Adrenal gland (tissue), 12 donors: ENCODE data around the gene TMEM213. TPM values are rescaled to one million over a fixed set of nuclear protein-coding genes. Genes with fewer than 3 reads are reported as not detected.

ENCODE experiments used
- DNase-seq, 7 donors: peaks; one replicate each; pipeline ENCODE4 v3.0.0-alpha.2; 2019 to 2020
- H3K27ac ChIP-seq, 5 donors: fragments of 200-600 bp; sonication (generic) in 4 of 5; 1 replicate in 3 of 5; 2 replicates in 2 of 5; pipeline versions ENCODE4 v1.5.1 to v1.8.0; 2016 to 2020; ENCODE audit warnings: mild to moderate bottlenecking in 1 of 5
- H3K27me3 ChIP-seq: fragments of 200-600 bp; 2 replicates; pipeline ENCODE4 v1.8.0; 2021
- H3K36me3 ChIP-seq, 2 donors: fragments of 200-600 bp; replicated peaks in 1 of 2; 1 replicate in 1 of 2; 2 replicates in 1 of 2; pipeline versions ENCODE4 v1.5.1 to v1.8.0; 2018 to 2022
- H3K4me1 ChIP-seq, 2 donors: fragments of 200-600 bp; replicated peaks in 1 of 2; 1 replicate in 1 of 2; 2 replicates in 1 of 2; pipeline versions ENCODE4 v1.5.1 to v1.8.0; 2018 to 2021
- H3K4me3 ChIP-seq, 4 donors: fragments of 200-600 bp; sonication (generic) in 3 of 4; one replicate each; pipeline ENCODE4 v1.5.1; 2016 to 2018
- H3K9me3 ChIP-seq, 3 donors: fragments of 200-600 bp; sonication (generic) in 1 of 3; replicated peaks in 1 of 3; 1 replicate in 2 of 3; 2 replicates in 1 of 3; pipeline versions ENCODE4 v1.5.1 to v1.8.0; 2016 to 2021
- POLR2A ChIP-seq, 2 donors: fragments of 450-650 bp; IDR thresholded peaks; one replicate each; pipeline ENCODE4 v1.6.1; 2017; ENCODE audit warnings: antibody characterized with exemption in 2 of 2, mild to moderate bottlenecking in 2 of 2, moderate library complexity in 1 of 2
- WGBS, 4 donors: extraction: QIAGEN DNeasy Blood & Tissue Kit in 2 of 4; methylation state at CpG; one replicate each; pipeline versions ENCODE4 v1.1.5 to v1.1.7; 2013 to 2017; 5-methylcytosine and 5-hydroxymethylcytosine counted together
- intact Hi-C, 2 donors: fragments of 100-400 bp; cut with DNase I; formaldehyde crosslinking; loops; one replicate each; pipeline versions ENCODE4 v1.14.1 to v1.15.0; 2022 to 2023
- polyA plus RNA-seq, 3 donors: library from polyadenylated mRNA; stranded (reverse); fragments of 200-250 nt in 2 of 3; fragments of 350-450 nt in 1 of 3; fragmentation: Illumina TruSeq in 1 of 3; extraction: RNeasy Lipid Tissue Mini Kit (QIAGEN cat#74804) in 1 of 3; gene quantifications; one replicate each; pipeline ENCODE4 v1.2.3, GENCODE V29; 2013 to 2014
- total RNA-seq, 9 donors: library from RNA; depleted of rRNA in 4 of 9; stranded (reverse); fragments of >200 nt in 4 of 9; fragments of 120-200 nt in 1 of 9; fragmentation: NEBNext Ultra II Directional in 1 of 9; extraction: Animal tissue kit (Norgen Biotek cat#: 25700) in 1 of 9; gene quantifications; one replicate each; pipeline versions ENCODE4 v1.1.0 to v1.2.4, GENCODE V29; 2013 to 2023
- TF ChIP-seq, protein P1 (sequence below), 6 experiments: fragments of 450-650 bp in 4 of 6; fragments of 200-600 bp in 2 of 6; sonication (generic) in 1 of 6; IDR thresholded peaks; 1 replicate in 5 of 6; 2 replicates in 1 of 6; pipeline versions ENCODE4 v1.5.1 to v1.8.0; 2016 to 2021; ENCODE audit warnings: antibody characterized with exemption in 6 of 6, mild to moderate bottlenecking in 2 of 6, moderate library complexity in 1 of 6
- donor health status: healthy with polysubstance abuse.
- donor health status: Bipolar disorder and iron deficiency.
- donor health status: DM: yes; HTN: yes; CAD: no.
- donor health status: DM: no; HTN: no; CAD: no.
- donor health status: DM: no; HTN: no; CAD: no.
- donor health status: DM: yes; HTN: yes; CAD: no.

The TMEM213 gene
- total and polyA plus RNA-seq, 12 donors: not detected

- DNase-seq: no peak
- Histone ChIP-seq H3K4me3 (no peak overlapping the region), H3K27me3 (no peaks in the 10 kb centered on the region), H3K4me1 (no peaks in the 10 kb centered on the region), H3K36me3 (no peaks in the 10 kb centered on the region), H3K9me3 (no peaks in the 10 kb centered on the region), H3K27ac (no peak overlapping the region)
- WGBS, 4 donors: 87 to 93% (median 87%) methylated on average over 11 of the region's 11 CpGs
- intact Hi-C loops: no loop called here
- TF ChIP-seq, protein P1, sequence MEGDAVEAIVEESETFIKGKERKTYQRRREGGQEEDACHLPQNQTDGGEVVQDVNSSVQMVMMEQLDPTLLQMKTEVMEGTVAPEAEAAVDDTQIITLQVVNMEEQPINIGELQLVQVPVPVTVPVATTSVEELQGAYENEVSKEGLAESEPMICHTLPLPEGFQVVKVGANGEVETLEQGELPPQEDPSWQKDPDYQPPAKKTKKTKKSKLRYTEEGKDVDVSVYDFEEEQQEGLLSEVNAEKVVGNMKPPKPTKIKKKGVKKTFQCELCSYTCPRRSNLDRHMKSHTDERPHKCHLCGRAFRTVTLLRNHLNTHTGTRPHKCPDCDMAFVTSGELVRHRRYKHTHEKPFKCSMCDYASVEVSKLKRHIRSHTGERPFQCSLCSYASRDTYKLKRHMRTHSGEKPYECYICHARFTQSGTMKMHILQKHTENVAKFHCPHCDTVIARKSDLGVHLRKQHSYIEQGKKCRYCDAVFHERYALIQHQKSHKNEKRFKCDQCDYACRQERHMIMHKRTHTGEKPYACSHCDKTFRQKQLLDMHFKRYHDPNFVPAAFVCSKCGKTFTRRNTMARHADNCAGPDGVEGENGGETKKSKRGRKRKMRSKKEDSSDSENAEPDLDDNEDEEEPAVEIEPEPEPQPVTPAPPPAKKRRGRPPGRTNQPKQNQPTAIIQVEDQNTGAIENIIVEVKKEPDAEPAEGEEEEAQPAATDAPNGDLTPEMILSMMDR (IDR thresholded peaks at IDR 0.05): no peak
- TF ChIP-seq POLR2A (IDR thresholded peaks at IDR 0.05): no peak
These were observed 27.4 kb downstream of the TMEM213 start for GRCh38 chr7:138825049-138825721.

GRCh38 chr7:138828302-138828701, 30.5 kb downstream of the TMEM213 start:
- H3K4me3 ChIP-seq: no peak overlapping the region
- H3K27ac ChIP-seq: no peak overlapping the region
- no peaks in the 10 kb centered on the region for H3K9me3 ChIP-seq
- H3K27me3 ChIP-seq: no peaks in the 10 kb centered on the region
- H3K36me3 ChIP-seq: no peaks in the 10 kb centered on the region
- no peak for DNase-seq
- WGBS, 4 donors: 69 to 84% (median 77%) methylated on average over 2 of the region's 2 CpGs
- TF ChIP-seq, protein P1 (IDR thresholded peaks at IDR 0.05): no peak
- TF ChIP-seq POLR2A (IDR thresholded peaks at IDR 0.05): no peak
- intact Hi-C loops: no loop called here
- H3K4me1 ChIP-seq: no peaks in the 10 kb centered on the region

DNA sequence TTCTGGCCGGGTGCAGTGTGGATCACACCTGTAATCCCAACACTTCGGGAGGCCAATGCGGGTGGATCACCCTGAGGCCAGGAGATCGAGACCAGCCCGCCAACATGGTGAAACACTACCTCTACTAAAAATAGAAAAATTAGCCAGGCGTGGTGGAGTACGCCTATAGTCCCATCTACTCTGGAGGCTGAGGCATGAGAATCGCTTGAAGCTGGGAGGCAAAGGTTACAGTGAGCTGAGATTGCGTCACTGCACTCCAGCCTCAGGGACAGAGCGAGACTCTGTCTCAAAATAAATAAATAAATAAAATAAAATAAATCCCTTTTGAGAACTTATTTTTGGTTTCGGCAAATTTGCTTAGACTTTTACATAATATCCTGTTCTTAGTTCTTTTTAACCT, 31.5 kb downstream of the TMEM213 start:
- H3K4me1 ChIP-seq: no peaks in the 10 kb centered on the region
- no peak for DNase-seq
- 85 to 96% (median 91%) methylated on average over 11 of the region's 11 CpGs for WGBS, 4 donors

DNA sequence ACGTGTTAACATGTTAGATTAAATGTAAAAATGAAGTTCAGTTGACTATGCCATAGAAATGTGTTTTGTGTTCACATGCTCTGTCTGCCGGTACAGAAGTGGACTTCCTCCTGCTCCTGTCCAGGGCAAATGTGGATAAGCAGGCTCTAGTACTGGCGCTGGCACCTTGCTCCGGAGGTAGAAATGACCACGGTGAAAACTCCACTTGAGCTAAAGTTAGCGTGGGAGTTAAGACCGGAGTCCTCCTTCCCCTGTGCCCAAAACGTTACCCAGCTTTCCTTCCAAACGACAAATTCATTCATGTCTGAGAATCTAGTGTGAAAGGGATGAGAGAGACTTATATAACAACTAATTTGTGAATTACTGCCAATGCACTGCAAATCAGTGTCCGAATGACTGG, 35.2 kb downstream of the TMEM213 start:
- Histone ChIP-seq H3K27ac (no peak overlapping the region), H3K36me3 (no peaks in the 10 kb centered on the region), H3K4me1 (no peaks in the 10 kb centered on the region), H3K9me3 (no peaks in the 10 kb centered on the region), H3K4me3 (no peak overlapping the region), H3K27me3 (no peaks in the 10 kb centered on the region)
- WGBS, 4 donors: 89 to 94% (median 91%) methylated on average over 10 of the region's 10 CpGs
- TF ChIP-seq, protein P1 (IDR thresholded peaks at IDR 0.05): no peak
- no peak for TF ChIP-seq POLR2A (IDR thresholded peaks at IDR 0.05)
- no peak for DNase-seq
- intact Hi-C loops: no loop called here

More for the DNA sequence above, 31.5 kb downstream of the TMEM213 start:
- no peaks in the 10 kb centered on the region for H3K27me3 ChIP-seq
- no peak overlapping the region for H3K27ac ChIP-seq
- H3K36me3 ChIP-seq: no peaks in the 10 kb centered on the region
- no peaks in the 10 kb centered on the region for H3K9me3 ChIP-seq
- intact Hi-C loops: no loop called here
- TF ChIP-seq, protein P1 (IDR thresholded peaks at IDR 0.05): no peak
- TF ChIP-seq POLR2A (IDR thresholded peaks at IDR 0.05): no peak
- H3K4me3 ChIP-seq: no peak overlapping the region
